Measurements from ENCODE around the gene PTPRN2. TPM values are rescaled to one million over a fixed set of nuclear protein-coding genes. Genes with fewer than 3 reads are reported as not detected.

PTPRN2 gene
- polyA plus RNA-seq, 2 donors: 0.37 to 0.40 TPM

- Histone ChIP-seq H3K27ac (ENCODE audit: low read depth in 2 of 2, low read length in 1 of 2) (no peak overlapping the region), H3K9me3 (ENCODE audit: control insufficient read depth in 2 of 2, insufficient read depth in 1 of 2, low read depth in 1 of 2, low read length in 1 of 2) (peaks cover 17 to 38% of the 10 kb centered on the region in 2 donors), H3K27me3 (ENCODE audit: control insufficient read depth in 1 of 2, insufficient read depth in 2 of 2, low read length in 2 of 2) (no peaks in the 10 kb centered on the region), H3K4me3 (ENCODE audit: low read depth in 1 of 2, low read length in 2 of 2) (no peak overlapping the region), H3K4me1 (ENCODE audit: control insufficient read depth in 2 of 2, insufficient read depth in 2 of 2, low read length in 1 of 2) (no peaks in the 10 kb centered on the region), H3K36me3 (ENCODE audit: control insufficient read depth in 2 of 2, insufficient read depth in 2 of 2, low read length in 1 of 2) (no peaks in the 10 kb centered on the region)
- 89 to 91% methylated on average over 5 of the region's 5 CpGs for WGBS, 2 donors
Observed at GRCh38 chr7:157972914-157973313, 614.7 kb downstream of the PTPRN2 start.

GRCh38 chr7:157971501-157971900 is 616.1 kb downstream of the PTPRN2 start:
- H3K27me3 ChIP-seq (ENCODE audit: control insufficient read depth in 1 of 2, insufficient read depth in 2 of 2, low read length in 2 of 2): no peaks in the 10 kb centered on the region
- H3K36me3 ChIP-seq (ENCODE audit: control insufficient read depth in 2 of 2, insufficient read depth in 2 of 2, low read length in 1 of 2): no peaks in the 10 kb centered on the region
- H3K9me3 ChIP-seq (ENCODE audit: control insufficient read depth in 2 of 2, insufficient read depth in 1 of 2, low read depth in 1 of 2, low read length in 1 of 2): peaks cover 17 to 36% of the 10 kb centered on the region in 2 donors
- no peak overlapping the region for H3K4me3 ChIP-seq (ENCODE audit: low read depth in 1 of 2, low read length in 2 of 2)
- H3K27ac ChIP-seq (ENCODE audit: low read depth in 2 of 2, low read length in 1 of 2): no peak overlapping the region
- no peaks in the 10 kb centered on the region for H3K4me1 ChIP-seq (ENCODE audit: control insufficient read depth in 2 of 2, insufficient read depth in 2 of 2, low read length in 1 of 2)
- 83 to 84% methylated on average over 5 of the region's 5 CpGs for WGBS, 2 donors

- Histone ChIP-seq H3K27ac (ENCODE audit: low read depth in 2 of 2, low read length in 1 of 2) (no peak overlapping the region), H3K9me3 (ENCODE audit: control insufficient read depth in 2 of 2, insufficient read depth in 1 of 2, low read depth in 1 of 2, low read length in 1 of 2) (peaks cover 16 to 31% of the 10 kb centered on the region in 2 donors), H3K4me1 (ENCODE audit: control insufficient read depth in 2 of 2, insufficient read depth in 2 of 2, low read length in 1 of 2) (no peaks in the 10 kb centered on the region), H3K4me3 (ENCODE audit: low read depth in 1 of 2, low read length in 2 of 2) (no peak overlapping the region), H3K36me3 (ENCODE audit: control insufficient read depth in 2 of 2, insufficient read depth in 2 of 2, low read length in 1 of 2) (no peaks in the 10 kb centered on the region), H3K27me3 (ENCODE audit: control insufficient read depth in 1 of 2, insufficient read depth in 2 of 2, low read length in 2 of 2) (no peaks in the 10 kb centered on the region)
- 39 to 61% methylated on average over 3 of the region's 3 CpGs for WGBS, 2 donors
Observed at GRCh38 chr7:157970744-157971143, 616.9 kb downstream of the PTPRN2 start.

GRCh38 chr7:157969995-157970394 is 617.6 kb downstream of the PTPRN2 start:
- Histone ChIP-seq H3K27me3 (ENCODE audit: control insufficient read depth in 1 of 2, insufficient read depth in 2 of 2, low read length in 2 of 2) (no peaks in the 10 kb centered on the region), H3K27ac (ENCODE audit: low read depth in 2 of 2, low read length in 1 of 2) (no peak overlapping the region)
- WGBS, 2 donors: 80 to 87% methylated on average over 2 of the region's 2 CpGs

GRCh38 chr7:157966490-157966889 is 621.1 kb downstream of the PTPRN2 start:
- WGBS, 2 donors: 87 to 91% methylated on average over 1 of the region's 1 CpG
- no peak overlapping the region for H3K27ac ChIP-seq (ENCODE audit: low read depth in 2 of 2, low read length in 1 of 2)
- H3K4me3 ChIP-seq (ENCODE audit: low read depth in 1 of 2, low read length in 2 of 2): no peak overlapping the region
- H3K36me3 ChIP-seq (ENCODE audit: control insufficient read depth in 2 of 2, insufficient read depth in 2 of 2, low read length in 1 of 2): no peaks in the 10 kb centered on the region
- peaks cover 0 to 3% of the 10 kb centered on the region in 2 donors for H3K27me3 ChIP-seq (ENCODE audit: control insufficient read depth in 1 of 2, insufficient read depth in 2 of 2, low read length in 2 of 2)
- peaks cover 0 to 10% of the 10 kb centered on the region in 2 donors for H3K9me3 ChIP-seq (ENCODE audit: control insufficient read depth in 2 of 2, insufficient read depth in 1 of 2, low read depth in 1 of 2, low read length in 1 of 2)
- H3K4me1 ChIP-seq (ENCODE audit: control insufficient read depth in 2 of 2, insufficient read depth in 2 of 2, low read length in 1 of 2): no peaks in the 10 kb centered on the region

More at GRCh38 chr7:157969995-157970394, 617.6 kb downstream of the PTPRN2 start:
- H3K36me3 ChIP-seq (ENCODE audit: control insufficient read depth in 2 of 2, insufficient read depth in 2 of 2, low read length in 1 of 2): no peaks in the 10 kb centered on the region
- no peaks in the 10 kb centered on the region for H3K4me1 ChIP-seq (ENCODE audit: control insufficient read depth in 2 of 2, insufficient read depth in 2 of 2, low read length in 1 of 2)
- no peak overlapping the region for H3K4me3 ChIP-seq (ENCODE audit: low read depth in 1 of 2, low read length in 2 of 2)
- peaks cover 12 to 24% of the 10 kb centered on the region in 2 donors for H3K9me3 ChIP-seq (ENCODE audit: control insufficient read depth in 2 of 2, insufficient read depth in 1 of 2, low read depth in 1 of 2, low read length in 1 of 2)

- peaks cover 0 to 3% of the 10 kb centered on the region in 2 donors for H3K27me3 ChIP-seq (ENCODE audit: control insufficient read depth in 1 of 2, insufficient read depth in 2 of 2, low read length in 2 of 2)
- H3K4me1 ChIP-seq (ENCODE audit: control insufficient read depth in 2 of 2, insufficient read depth in 2 of 2, low read length in 1 of 2): no peaks in the 10 kb centered on the region
- H3K27ac ChIP-seq (ENCODE audit: low read depth in 2 of 2, low read length in 1 of 2): no peak overlapping the region
- peaks cover 0 to 2% of the 10 kb centered on the region in 2 donors for H3K9me3 ChIP-seq (ENCODE audit: control insufficient read depth in 2 of 2, insufficient read depth in 1 of 2, low read depth in 1 of 2, low read length in 1 of 2)
- H3K36me3 ChIP-seq (ENCODE audit: control insufficient read depth in 2 of 2, insufficient read depth in 2 of 2, low read length in 1 of 2): no peaks in the 10 kb centered on the region
- 95 to 96% methylated on average over 8 of the region's 8 CpGs for WGBS, 2 donors
- H3K4me3 ChIP-seq (ENCODE audit: low read depth in 1 of 2, low read length in 2 of 2): no peak overlapping the region
Observed at GRCh38 chr7:157964521-157964920, 623.1 kb downstream of the PTPRN2 start.

GRCh38 chr7:157964016-157964415 is 623.6 kb downstream of the PTPRN2 start:
- H3K4me3 ChIP-seq (ENCODE audit: low read depth in 1 of 2, low read length in 2 of 2): no peak overlapping the region
- no peaks in the 10 kb centered on the region for H3K36me3 ChIP-seq (ENCODE audit: control insufficient read depth in 2 of 2, insufficient read depth in 2 of 2, low read length in 1 of 2)
- no peaks in the 10 kb centered on the region for H3K4me1 ChIP-seq (ENCODE audit: control insufficient read depth in 2 of 2, insufficient read depth in 2 of 2, low read length in 1 of 2)
- no peaks in the 10 kb centered on the region for H3K9me3 ChIP-seq (ENCODE audit: control insufficient read depth in 2 of 2, insufficient read depth in 1 of 2, low read depth in 1 of 2, low read length in 1 of 2)
- H3K27ac ChIP-seq (ENCODE audit: low read depth in 2 of 2, low read length in 1 of 2): no peak overlapping the region
- 89 to 93% methylated on average over 8 of the region's 8 CpGs for WGBS, 2 donors
- peaks cover 0 to 3% of the 10 kb centered on the region in 2 donors for H3K27me3 ChIP-seq (ENCODE audit: control insufficient read depth in 1 of 2, insufficient read depth in 2 of 2, low read length in 2 of 2)

GRCh38 chr7:157963526-157963925 is 624.1 kb downstream of the PTPRN2 start:
- WGBS, 2 donors: 74 to 80% methylated on average over 9 of the region's 9 CpGs
- Histone ChIP-seq H3K4me3 (ENCODE audit: low read depth in 1 of 2, low read length in 2 of 2) (no peak overlapping the region), H3K9me3 (ENCODE audit: control insufficient read depth in 2 of 2, insufficient read depth in 1 of 2, low read depth in 1 of 2, low read length in 1 of 2) (no peaks in the 10 kb centered on the region), H3K27me3 (ENCODE audit: control insufficient read depth in 1 of 2, insufficient read depth in 2 of 2, low read length in 2 of 2) (peaks cover 0 to 3% of the 10 kb centered on the region in 2 donors), H3K4me1 (ENCODE audit: control insufficient read depth in 2 of 2, insufficient read depth in 2 of 2, low read length in 1 of 2) (no peaks in the 10 kb centered on the region), H3K27ac (ENCODE audit: low read depth in 2 of 2, low read length in 1 of 2) (no peak overlapping the region), H3K36me3 (ENCODE audit: control insufficient read depth in 2 of 2, insufficient read depth in 2 of 2, low read length in 1 of 2) (no peaks in the 10 kb centered on the region)

GRCh38 chr7:157962458-157963306 is 624.9 kb downstream of the PTPRN2 start:
- Histone ChIP-seq H3K4me1 (ENCODE audit: control insufficient read depth in 2 of 2, insufficient read depth in 2 of 2, low read length in 1 of 2) (no peaks in the 10 kb centered on the region), H3K4me3 (ENCODE audit: low read depth in 1 of 2, low read length in 2 of 2) (no peak overlapping the region), H3K9me3 (ENCODE audit: control insufficient read depth in 2 of 2, insufficient read depth in 1 of 2, low read depth in 1 of 2, low read length in 1 of 2) (no peaks in the 10 kb centered on the region), H3K36me3 (ENCODE audit: control insufficient read depth in 2 of 2, insufficient read depth in 2 of 2, low read length in 1 of 2) (no peaks in the 10 kb centered on the region), H3K27ac (ENCODE audit: low read depth in 2 of 2, low read length in 1 of 2) (no peak overlapping the region), H3K27me3 (ENCODE audit: control insufficient read depth in 1 of 2, insufficient read depth in 2 of 2, low read length in 2 of 2) (peaks cover 0 to 3% of the 10 kb centered on the region in 2 donors)
- WGBS, 2 donors: 78 to 87% methylated on average over 15 of the region's 15 CpGs
